Raji (cell line): ENCODE measurements around the gene TMEM45B.

Experiments
- POLR2A ChIP-seq: IDR thresholded peaks from 2 replicates; pipeline ENCODE4 v1.6.1; 2011; ENCODE audit warnings: low read depth, low read length, control low read depth; ENCODE audit not compliant: insufficient read depth

Gene TMEM45B

GRCh38 chr11:129894278-129895125 lies 78.9 kb downstream of the TMEM45B start:
- no peak for TF ChIP-seq POLR2A

- peak; percentile 76 for TF ChIP-seq POLR2A
These were observed 79.7 kb downstream of the TMEM45B start, which contains the start of gene NFRKB for GRCh38 chr11:129895126-129896041. NFRKB (minus strand) TSS chr11:129895578; CDS start chr11:129892849, 2,729 bp downstream.

- TF ChIP-seq POLR2A: no peak
These were observed 80.4 kb downstream of the TMEM45B start for GRCh38 chr11:129896062-129896461.

GRCh38 chr11:129905402-129905801 lies 89.8 kb downstream of the TMEM45B start:
- no peak for TF ChIP-seq POLR2A
